Liver (tissue), 9 donors: ENCODE data around the gene SLC45A1. TPM values are rescaled to one million over a fixed set of nuclear protein-coding genes. Genes with fewer than 3 reads are reported as not detected.
A peak's percentile ranks its signal among the peaks of the same experiment; 100 is the strongest.

ENCODE experiments used
- DNase-seq: peaks from one replicate; pipeline ENCODE4 v3.0.0-alpha.2; 2017; ENCODE audit warnings: low spot score
- H3K27ac ChIP-seq, 2 donors: one replicate each; pipeline ENCODE4 v1.7.0; 2013; ENCODE audit warnings: inconsistent platforms in 2 of 2, low read length in 2 of 2, control low read depth in 1 of 2, low read depth in 1 of 2, mild to moderate bottlenecking in 1 of 2
- H3K27me3 ChIP-seq, 4 donors: one replicate each; pipeline versions ENCODE4 v1.6.1 to v1.7.0; 2013; ENCODE audit warnings: low read length in 3 of 4, inconsistent platforms in 1 of 4, mild to moderate bottlenecking in 1 of 4, moderate library complexity in 1 of 4; ENCODE audit not compliant: control insufficient read depth in 4 of 4, insufficient read depth in 4 of 4
- H3K36me3 ChIP-seq, 4 donors: one replicate each; pipeline versions ENCODE4 v1.6.1 to v1.7.0; 2013; ENCODE audit warnings: low read length in 3 of 4, mild to moderate bottlenecking in 3 of 4, low read depth in 1 of 4, moderate library complexity in 1 of 4; ENCODE audit not compliant: control insufficient read depth in 4 of 4, insufficient read depth in 3 of 4
- H3K4me1 ChIP-seq, 4 donors: one replicate each; pipeline versions ENCODE4 v1.6.1 to v1.7.0; 2013; ENCODE audit warnings: low read length in 3 of 4, mild to moderate bottlenecking in 3 of 4, moderate library complexity in 1 of 4; ENCODE audit not compliant: control insufficient read depth in 4 of 4, insufficient read depth in 4 of 4
- H3K4me3 ChIP-seq, 3 donors: one replicate each; pipeline versions ENCODE4 v1.6.1 to v1.7.0; 2013; ENCODE audit warnings: low read length in 3 of 3, control low read depth in 1 of 3, low read depth in 1 of 3, mild to moderate bottlenecking in 1 of 3
- H3K9ac ChIP-seq, 2 donors: one replicate each; pipeline ENCODE4 v1.7.0; 2013; ENCODE audit warnings: low read length in 2 of 2, mild to moderate bottlenecking in 2 of 2, moderate library complexity in 2 of 2, control low read depth in 1 of 2, low read depth in 1 of 2
- H3K9me3 ChIP-seq, 4 donors: one replicate each; pipeline versions ENCODE4 v1.6.1 to v1.7.0; 2013; ENCODE audit warnings: low read length in 3 of 4; ENCODE audit not compliant: control insufficient read depth in 4 of 4
- EGR1 ChIP-seq, 2 donors: IDR thresholded peaks; 2 replicates each; pipeline ENCODE4 v1.6.1; 2016 to 2018; ENCODE audit warnings: antibody characterized with exemption in 2 of 2, low read depth in 2 of 2
- FOXA1 ChIP-seq: IDR thresholded peaks from 2 replicates; pipeline ENCODE4 v1.6.1; 2016; ENCODE audit warnings: antibody characterized with exemption
- JUND ChIP-seq, 2 donors: IDR thresholded peaks; 2 replicates each; pipeline ENCODE4 v1.6.1; 2016; ENCODE audit warnings: antibody characterized with exemption in 2 of 2
- NR2F2 ChIP-seq: IDR thresholded peaks from 2 replicates; pipeline ENCODE4 v1.6.1; 2016; ENCODE audit warnings: antibody characterized with exemption
- RXRA ChIP-seq, 2 donors: IDR thresholded peaks; 2 replicates each; pipeline ENCODE4 v1.6.1; 2017 to 2018; ENCODE audit warnings: antibody characterized with exemption in 2 of 2, mild to moderate bottlenecking in 1 of 2
- SP1 ChIP-seq: IDR thresholded peaks from 2 replicates; pipeline ENCODE4 v1.6.1; 2018; ENCODE audit warnings: antibody characterized with exemption, mild to moderate bottlenecking
- YY1 ChIP-seq: IDR thresholded peaks from 2 replicates; pipeline ENCODE4 v1.6.1; 2016; ENCODE audit warnings: antibody characterized with exemption, mild to moderate bottlenecking
- WGBS: extraction: QIAGEN DNeasy Blood & Tissue Kit; methylation state at CpG from one replicate; pipeline ENCODE4 v1.1.7; 2013; 5-methylcytosine and 5-hydroxymethylcytosine counted together
- polyA plus RNA-seq, 2 donors: library from polyadenylated mRNA; stranded (reverse) in 1 of 2; unstranded in 1 of 2; fragments of 200-250 nt in 1 of 2; fragments of >200 nt in 1 of 2; fragmentation: Nextera tagmentation in 1 of 2; extraction: Ambion mirVana in 1 of 2; gene quantifications; one replicate each; pipeline versions ENCODE4 v1.2.1 to v1.2.3, GENCODE V29; 2013 to 2015
- total RNA-seq, 2 donors: library from RNA; depleted of rRNA; stranded (reverse); fragments of >200 nt; gene quantifications; one replicate each; pipeline ENCODE4 v1.2.3, GENCODE V29; 2014
- TF ChIP-seq, protein P1 (sequence below): IDR thresholded peaks from 2 replicates; pipeline ENCODE4 v1.6.1; 2016; ENCODE audit warnings: antibody characterized with exemption, mild to moderate bottlenecking
- TF ChIP-seq, protein P2 (sequence below): IDR thresholded peaks from 2 replicates; pipeline ENCODE4 v1.6.1; 2016; ENCODE audit warnings: antibody characterized with exemption
- TF ChIP-seq, protein P3 (sequence below): IDR thresholded peaks from 2 replicates; pipeline ENCODE4 v1.6.1; 2016; ENCODE audit warnings: antibody characterized with exemption
- TF ChIP-seq, protein P4 (sequence below): fragments of 150-350 bp; IDR thresholded peaks from 2 replicates; pipeline ENCODE4 v1.5.1; 2017; ENCODE audit warnings: improper control_type of control experiment, low read depth, low read length; ENCODE audit not compliant: missing input control
- donor health status: healthy.
- donor health status: healthy.
- donor health status: healthy.
- donor health status: healthy.
- donor health status: healthy.

The SLC45A1 gene
- total and polyA plus RNA-seq, 4 donors, result 0.08 to 0.29 (median 0.14) TPM; not detected in 1

DNA sequence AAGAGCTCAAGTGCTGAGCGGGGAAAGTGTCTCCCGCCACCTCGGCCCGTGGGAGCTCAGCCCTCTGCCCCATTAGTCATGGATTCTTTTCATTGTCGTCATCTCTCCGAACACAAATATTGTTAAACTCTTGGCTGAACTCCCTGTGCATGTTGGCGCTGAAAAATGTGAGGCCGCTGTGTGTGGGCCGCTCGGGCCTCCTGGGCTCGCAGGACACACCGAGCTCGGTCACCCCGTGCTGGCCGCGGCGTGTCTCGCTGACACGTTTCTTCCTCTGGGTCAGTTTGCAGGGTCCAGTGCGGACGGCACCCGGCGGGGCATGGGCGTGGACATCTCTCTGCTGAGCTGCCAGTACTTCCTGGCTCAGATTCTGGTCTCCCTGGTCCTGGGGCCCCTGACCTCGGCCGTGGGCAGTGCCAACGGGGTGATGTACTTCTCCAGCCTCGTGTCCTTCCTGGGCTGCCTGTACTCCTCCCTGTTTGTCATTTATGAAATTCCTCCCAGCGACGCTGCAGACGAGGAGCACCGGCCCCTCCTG is 25.6 kb downstream of the SLC45A1 start:
- Histone ChIP-seq H3K4me1 (no peaks in the 10 kb centered on the region), H3K36me3 (no peaks in the 10 kb centered on the region), H3K9ac (no peak overlapping the region), H3K9me3 (no peaks in the 10 kb centered on the region), H3K4me3 (no peak overlapping the region), H3K27me3 (no peaks in the 10 kb centered on the region), H3K27ac (peak overlapping the region in 1 of 2 donors; percentile 57)
- WGBS, result 78% methylated on average over 32 of the region's 32 CpGs
- DNase-seq, result no peak
- TF ChIP-seq, protein P1, sequence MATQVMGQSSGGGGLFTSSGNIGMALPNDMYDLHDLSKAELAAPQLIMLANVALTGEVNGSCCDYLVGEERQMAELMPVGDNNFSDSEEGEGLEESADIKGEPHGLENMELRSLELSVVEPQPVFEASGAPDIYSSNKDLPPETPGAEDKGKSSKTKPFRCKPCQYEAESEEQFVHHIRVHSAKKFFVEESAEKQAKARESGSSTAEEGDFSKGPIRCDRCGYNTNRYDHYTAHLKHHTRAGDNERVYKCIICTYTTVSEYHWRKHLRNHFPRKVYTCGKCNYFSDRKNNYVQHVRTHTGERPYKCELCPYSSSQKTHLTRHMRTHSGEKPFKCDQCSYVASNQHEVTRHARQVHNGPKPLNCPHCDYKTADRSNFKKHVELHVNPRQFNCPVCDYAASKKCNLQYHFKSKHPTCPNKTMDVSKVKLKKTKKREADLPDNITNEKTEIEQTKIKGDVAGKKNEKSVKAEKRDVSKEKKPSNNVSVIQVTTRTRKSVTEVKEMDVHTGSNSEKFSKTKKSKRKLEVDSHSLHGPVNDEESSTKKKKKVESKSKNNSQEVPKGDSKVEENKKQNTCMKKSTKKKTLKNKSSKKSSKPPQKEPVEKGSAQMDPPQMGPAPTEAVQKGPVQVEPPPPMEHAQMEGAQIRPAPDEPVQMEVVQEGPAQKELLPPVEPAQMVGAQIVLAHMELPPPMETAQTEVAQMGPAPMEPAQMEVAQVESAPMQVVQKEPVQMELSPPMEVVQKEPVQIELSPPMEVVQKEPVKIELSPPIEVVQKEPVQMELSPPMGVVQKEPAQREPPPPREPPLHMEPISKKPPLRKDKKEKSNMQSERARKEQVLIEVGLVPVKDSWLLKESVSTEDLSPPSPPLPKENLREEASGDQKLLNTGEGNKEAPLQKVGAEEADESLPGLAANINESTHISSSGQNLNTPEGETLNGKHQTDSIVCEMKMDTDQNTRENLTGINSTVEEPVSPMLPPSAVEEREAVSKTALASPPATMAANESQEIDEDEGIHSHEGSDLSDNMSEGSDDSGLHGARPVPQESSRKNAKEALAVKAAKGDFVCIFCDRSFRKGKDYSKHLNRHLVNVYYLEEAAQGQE, result no peak
- TF ChIP-seq, protein P2, sequence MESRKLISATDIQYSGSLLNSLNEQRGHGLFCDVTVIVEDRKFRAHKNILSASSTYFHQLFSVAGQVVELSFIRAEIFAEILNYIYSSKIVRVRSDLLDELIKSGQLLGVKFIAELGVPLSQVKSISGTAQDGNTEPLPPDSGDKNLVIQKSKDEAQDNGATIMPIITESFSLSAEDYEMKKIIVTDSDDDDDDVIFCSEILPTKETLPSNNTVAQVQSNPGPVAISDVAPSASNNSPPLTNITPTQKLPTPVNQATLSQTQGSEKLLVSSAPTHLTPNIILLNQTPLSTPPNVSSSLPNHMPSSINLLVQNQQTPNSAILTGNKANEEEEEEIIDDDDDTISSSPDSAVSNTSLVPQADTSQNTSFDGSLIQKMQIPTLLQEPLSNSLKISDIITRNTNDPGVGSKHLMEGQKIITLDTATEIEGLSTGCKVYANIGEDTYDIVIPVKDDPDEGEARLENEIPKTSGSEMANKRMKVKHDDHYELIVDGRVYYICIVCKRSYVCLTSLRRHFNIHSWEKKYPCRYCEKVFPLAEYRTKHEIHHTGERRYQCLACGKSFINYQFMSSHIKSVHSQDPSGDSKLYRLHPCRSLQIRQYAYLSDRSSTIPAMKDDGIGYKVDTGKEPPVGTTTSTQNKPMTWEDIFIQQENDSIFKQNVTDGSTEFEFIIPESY, result no peak
- TF ChIP-seq, protein P3, sequence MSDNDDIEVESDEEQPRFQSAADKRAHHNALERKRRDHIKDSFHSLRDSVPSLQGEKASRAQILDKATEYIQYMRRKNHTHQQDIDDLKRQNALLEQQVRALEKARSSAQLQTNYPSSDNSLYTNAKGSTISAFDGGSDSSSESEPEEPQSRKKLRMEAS, result no peak
- TF ChIP-seq JUND (IDR thresholded peaks at IDR 0.05) (peak in 1 of 2 donors; percentile 33), SP1 (peak; percentile 33), RXRA (IDR thresholded peaks at IDR 0.05) (peak; percentile 22 to 31), NR2F2 (peak; percentile 55)

DNA sequence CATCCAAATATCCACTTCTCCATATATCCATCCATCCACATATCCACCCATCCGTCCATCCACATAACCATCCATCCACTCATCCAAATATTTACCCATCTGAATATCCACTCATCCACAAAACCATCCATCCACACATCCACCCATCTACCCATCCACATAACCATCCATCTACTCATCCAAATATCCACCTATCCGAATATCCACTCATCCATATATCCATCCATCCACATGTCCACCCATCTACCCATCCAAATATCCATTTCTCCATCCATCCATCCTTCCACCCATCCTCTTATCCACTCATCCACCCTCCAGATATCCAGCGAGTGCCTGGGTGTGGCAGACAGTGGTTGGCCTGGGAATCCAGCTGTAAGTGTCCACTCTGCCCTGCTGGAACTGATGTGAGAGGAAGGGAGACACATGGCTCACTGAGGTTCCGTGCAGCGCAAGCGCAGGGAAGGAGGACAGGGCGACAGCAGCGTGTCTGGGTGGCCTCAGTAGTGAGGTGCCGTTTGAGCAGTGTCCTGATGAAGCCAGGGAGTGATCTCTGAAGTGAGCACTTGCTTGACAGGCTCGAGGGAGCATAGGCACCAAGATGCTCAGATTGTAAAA is 27.1 kb downstream of the SLC45A1 start:
- Histone ChIP-seq H3K9ac (no peak overlapping the region), H3K9me3 (no peaks in the 10 kb centered on the region), H3K4me3 (no peak overlapping the region), H3K4me1 (peaks cover 0 to 2% (median 1%) of the 10 kb centered on the region in 4 donors), H3K36me3 (no peaks in the 10 kb centered on the region), H3K27me3 (no peaks in the 10 kb centered on the region), H3K27ac (no peak overlapping the region)
- whole genome bisulfite sequencing, result 93% methylated on average over 10 of the region's 10 CpGs
- TF ChIP-seq, protein P4, sequence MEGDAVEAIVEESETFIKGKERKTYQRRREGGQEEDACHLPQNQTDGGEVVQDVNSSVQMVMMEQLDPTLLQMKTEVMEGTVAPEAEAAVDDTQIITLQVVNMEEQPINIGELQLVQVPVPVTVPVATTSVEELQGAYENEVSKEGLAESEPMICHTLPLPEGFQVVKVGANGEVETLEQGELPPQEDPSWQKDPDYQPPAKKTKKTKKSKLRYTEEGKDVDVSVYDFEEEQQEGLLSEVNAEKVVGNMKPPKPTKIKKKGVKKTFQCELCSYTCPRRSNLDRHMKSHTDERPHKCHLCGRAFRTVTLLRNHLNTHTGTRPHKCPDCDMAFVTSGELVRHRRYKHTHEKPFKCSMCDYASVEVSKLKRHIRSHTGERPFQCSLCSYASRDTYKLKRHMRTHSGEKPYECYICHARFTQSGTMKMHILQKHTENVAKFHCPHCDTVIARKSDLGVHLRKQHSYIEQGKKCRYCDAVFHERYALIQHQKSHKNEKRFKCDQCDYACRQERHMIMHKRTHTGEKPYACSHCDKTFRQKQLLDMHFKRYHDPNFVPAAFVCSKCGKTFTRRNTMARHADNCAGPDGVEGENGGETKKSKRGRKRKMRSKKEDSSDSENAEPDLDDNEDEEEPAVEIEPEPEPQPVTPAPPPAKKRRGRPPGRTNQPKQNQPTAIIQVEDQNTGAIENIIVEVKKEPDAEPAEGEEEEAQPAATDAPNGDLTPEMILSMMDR, result no peak
- TF ChIP-seq YY1 (no peak), FOXA1 (no peak), EGR1 (IDR thresholded peaks at IDR 0.05; ENCODE audit: low read depth in 2 of 2) (no peak), NR2F2 (no peak)
- TF ChIP-seq, protein P3, result no peak
- DNase-seq, result no peak
